GM19467 (cell line): Measurements from ENCODE around the gene CAMTA1.

Experiments used
- ATAC-seq: cut with Tn5 transposase; IDR thresholded peaks from one replicate; pipeline ENCODE4 v1.9.1; 2021; ENCODE audit warnings: mild to moderate bottlenecking, moderate library complexity; ENCODE audit not compliant: unreplicated experiment

Gene CAMTA1

GRCh38 chr1:6870086-6870485 lies 84.8 kb downstream of the CAMTA1 start:
- no peak for ATAC-seq

GRCh38 chr1:6870571-6870970 lies 85.3 kb downstream of the CAMTA1 start:
- no peak for ATAC-seq

DNA sequence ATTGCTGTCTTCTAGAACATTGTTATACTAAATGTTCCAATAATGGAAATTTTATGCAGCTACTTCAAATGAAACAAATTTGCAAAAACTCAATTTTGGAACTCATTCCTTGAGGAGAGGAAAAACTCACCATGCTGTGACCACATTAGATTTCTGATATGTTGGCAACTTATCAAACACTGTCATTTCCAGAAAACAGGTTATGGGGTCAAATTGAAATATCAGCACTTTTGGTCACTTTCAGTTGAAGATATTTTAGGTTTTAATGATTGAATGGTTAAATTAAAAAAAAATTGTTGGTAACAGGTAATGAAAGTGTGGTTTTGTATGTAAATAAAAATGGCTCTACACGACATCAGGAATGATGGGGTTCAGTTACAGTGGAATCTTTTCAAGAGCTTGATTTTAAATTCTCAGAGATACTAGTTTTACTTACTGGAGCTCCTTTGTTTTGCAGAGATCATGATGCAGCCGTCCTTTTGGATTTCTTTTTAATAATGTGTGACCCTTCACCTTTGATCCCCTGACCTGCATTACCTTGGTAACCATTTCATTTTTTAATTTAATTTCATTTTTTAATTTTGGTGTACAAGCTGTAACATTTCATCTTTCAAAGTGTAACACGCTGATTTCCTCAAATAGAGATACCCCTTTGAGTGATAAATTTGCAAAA lies 86.2 kb downstream of the CAMTA1 start:
- no peak for ATAC-seq

- ATAC-seq = no peak
Measured at GRCh38 chr1:6872573-6873261, 87.5 kb downstream of the CAMTA1 start.

- no peak for ATAC-seq
Measured at GRCh38 chr1:6873298-6874015, 88.2 kb downstream of the CAMTA1 start.

DNA sequence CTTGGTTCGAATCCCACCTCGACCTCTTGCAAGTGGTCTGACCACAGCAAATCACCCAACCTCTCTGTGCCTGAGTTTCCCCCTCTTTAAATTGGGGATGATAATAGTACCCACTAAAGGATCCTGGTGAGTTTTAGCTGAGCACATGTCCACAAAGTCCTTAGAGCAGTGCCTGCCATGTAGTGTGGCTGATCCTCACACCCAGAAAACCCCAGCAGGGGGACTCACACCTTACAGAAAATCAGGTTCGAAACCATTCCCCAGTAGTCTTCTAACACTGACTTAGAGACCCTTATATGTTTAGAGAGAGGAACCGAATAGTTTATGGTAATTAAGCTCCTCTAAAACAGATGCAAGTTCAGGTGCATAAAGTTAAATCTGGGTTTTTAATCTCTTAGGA lies 89.0 kb downstream of the CAMTA1 start:
- ATAC-seq = no peak

DNA sequence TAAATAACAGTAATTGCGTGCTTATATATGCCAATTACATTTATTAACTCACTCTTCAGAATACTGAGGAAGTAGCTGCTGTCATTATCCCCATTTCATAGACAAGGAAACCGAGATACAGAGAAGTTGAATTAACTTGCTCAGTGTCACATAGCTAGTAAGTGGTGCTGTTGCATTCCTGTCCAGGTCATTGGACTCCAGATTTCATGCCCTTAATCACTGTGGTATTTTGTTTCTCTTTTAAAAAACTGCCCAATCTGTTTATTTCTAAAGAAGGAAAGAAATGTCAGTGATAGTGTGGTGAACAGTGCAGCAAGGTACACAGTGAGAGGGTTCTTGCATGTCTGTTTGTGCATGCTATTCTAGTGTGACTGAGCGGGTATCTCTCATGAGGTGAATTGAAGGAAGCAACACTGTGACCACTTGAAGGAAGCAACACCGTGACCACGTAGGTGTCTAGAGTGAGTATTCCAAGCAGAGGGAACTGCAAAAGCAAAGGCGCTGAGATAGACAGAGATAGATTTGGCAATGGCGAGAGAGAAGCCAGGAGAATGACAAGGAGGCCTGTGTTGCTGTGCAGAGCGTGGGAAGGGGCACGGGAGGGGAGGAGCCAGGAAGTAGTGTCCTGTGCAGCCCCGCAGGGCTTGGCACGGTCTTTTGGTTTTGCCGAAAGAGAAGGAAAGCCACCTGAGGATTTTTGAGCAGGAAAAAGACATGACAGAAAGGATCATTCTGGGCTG lies 95.9 kb downstream of the CAMTA1 start:
- ATAC-seq = no peak

DNA sequence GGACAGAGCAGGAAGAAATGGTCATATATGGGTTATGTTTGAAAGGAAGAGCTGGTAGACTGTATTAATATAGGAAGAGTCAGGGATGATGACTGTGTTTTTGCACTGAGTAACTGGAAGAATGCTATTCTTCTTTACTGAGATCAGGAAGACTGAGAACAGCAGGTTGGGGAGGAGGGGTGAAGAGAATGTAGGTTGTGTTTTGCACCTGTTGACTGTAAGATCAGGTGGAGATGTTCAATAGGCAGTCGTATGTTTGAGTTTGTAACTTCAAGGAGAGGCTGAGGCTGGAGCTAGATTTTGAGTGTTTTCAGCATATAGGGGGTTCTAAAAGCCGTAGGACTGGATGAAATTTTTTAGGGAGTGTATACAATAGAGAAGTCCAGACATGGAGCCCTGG lies 97.2 kb downstream of the CAMTA1 start:
- ATAC-seq = no peak

- no peak for ATAC-seq
Measured at GRCh38 chr1:6884652-6885153, 99.4 kb downstream of the CAMTA1 start.

GRCh38 chr1:6885426-6885825 lies 100.2 kb downstream of the CAMTA1 start:
- no peak for ATAC-seq

GRCh38 chr1:6886523-6886922 lies 101.3 kb downstream of the CAMTA1 start:
- no peak for ATAC-seq

GRCh38 chr1:6888268-6888667 lies 103.0 kb downstream of the CAMTA1 start:
- no peak for ATAC-seq

GRCh38 chr1:6888870-6889269 lies 103.6 kb downstream of the CAMTA1 start:
- no peak for ATAC-seq

DNA sequence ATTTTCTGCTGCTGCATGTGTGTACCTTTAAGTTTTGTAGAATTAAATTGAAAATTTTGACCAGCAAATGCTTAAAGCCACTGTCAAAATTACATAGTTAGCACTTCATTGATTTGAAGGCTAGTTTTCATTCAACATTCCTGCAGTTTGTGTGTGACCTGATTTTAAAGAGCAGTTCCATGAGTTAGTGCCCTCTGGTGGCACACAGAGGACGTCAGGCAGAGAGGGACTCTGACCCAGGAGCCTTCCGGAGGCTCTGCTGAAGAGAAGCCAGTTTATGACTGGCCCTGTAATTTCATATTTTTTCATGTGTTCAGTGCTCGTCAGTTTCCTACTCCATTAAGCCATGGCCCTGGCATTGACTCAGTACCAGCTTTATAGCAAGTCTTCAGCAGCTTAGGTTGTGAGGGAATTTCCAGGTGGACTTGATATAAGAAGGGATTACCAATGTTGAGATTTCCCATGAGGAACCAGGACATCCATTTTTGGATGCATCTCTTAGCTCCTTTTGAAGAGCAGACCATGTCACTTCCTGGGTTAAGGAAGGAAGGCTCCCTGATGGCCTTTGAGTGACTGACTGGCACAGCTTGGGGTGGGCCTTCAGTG lies 104.7 kb downstream of the CAMTA1 start:
- no peak for ATAC-seq

DNA sequence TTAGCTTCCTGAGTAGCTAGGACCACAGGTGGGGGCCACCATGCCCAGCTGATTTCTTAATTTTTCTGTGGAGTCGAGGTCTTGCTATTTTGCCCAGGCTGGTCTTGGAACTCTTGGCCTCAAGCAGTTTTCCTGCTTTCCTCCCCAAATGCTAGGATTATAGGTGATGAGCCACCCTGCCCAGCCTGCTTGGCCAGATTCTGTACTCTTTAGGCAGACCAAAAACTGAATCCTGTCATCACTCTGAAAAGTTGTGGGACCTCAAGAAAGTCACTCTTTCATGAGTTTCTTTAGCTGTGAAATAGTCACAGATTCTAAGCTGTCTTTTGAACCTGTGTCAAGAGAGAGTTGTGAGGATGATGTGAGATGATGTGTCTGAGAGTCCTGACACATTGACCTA lies 105.4 kb downstream of the CAMTA1 start:
- no peak for ATAC-seq

- ATAC-seq = no peak
Measured at GRCh38 chr1:6891781-6892579, 106.7 kb downstream of the CAMTA1 start.

- ATAC-seq = no peak
Measured at GRCh38 chr1:6893388-6893787, 108.1 kb downstream of the CAMTA1 start.

GRCh38 chr1:6897138-6897537 lies 111.9 kb downstream of the CAMTA1 start:
- no peak for ATAC-seq

GRCh38 chr1:6898974-6899539 lies 113.8 kb downstream of the CAMTA1 start:
- no peak for ATAC-seq

DNA sequence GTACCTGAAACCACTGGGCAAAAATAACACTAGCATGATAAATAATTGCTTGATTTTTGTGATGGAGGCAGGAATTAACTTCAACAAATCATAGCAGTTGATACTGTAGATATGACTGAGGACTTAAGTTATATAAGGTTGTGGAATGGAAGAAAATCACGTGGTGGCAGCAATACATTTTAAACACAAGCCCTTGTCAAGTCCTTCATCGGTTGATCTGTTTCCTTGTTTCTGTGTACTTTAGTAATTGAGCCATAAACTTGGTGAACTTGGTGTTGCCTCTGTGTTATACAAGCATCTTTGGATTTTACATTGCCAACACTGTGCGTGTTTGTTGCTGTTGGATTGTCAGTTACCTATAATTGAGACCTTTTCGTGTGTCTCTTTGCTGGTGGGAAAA lies 114.4 kb downstream of the CAMTA1 start:
- ATAC-seq = no peak
